Astrocyte (in vitro differentiated cells and primary cell): ENCODE results near the gene CARD9. TPM values are rescaled to one million over a fixed set of nuclear protein-coding genes. Genes with fewer than 3 reads are reported as not detected.
"Not testable (repeated sequence)": the region's sequence is repeated elsewhere in the genome, so short reads cannot be mapped to it uniquely, and the experiment has no call there.

Experiments
- DNase-seq: peaks from one replicate; pipeline ENCODE4 v3.0.0-alpha.2; 2010; ENCODE audit warnings: low read depth
- FAIRE-seq: peaks from 2 replicates; lab custom pipeline; 2011; peaks lifted over from hg19 to GRCh38; lab: Jason Lieb, UNC
- H2AFZ ChIP-seq: 2 replicates; pipeline ENCODE4 v1.6.0; 2012; ENCODE audit warnings: low read depth, low read length, inconsistent platforms
- H3K27ac ChIP-seq: 2 replicates; pipeline ENCODE4 v1.5.1; 2011; ENCODE audit warnings: low read depth, low read length, inconsistent platforms
- H3K27me3 ChIP-seq: 2 replicates; pipeline ENCODE4 v1.6.0; 2011; ENCODE audit warnings: low read length, inconsistent platforms; ENCODE audit not compliant: insufficient read depth
- H3K36me3 ChIP-seq: 2 replicates; pipeline ENCODE4 v1.5.1; 2011; ENCODE audit warnings: low read length, inconsistent platforms; ENCODE audit not compliant: insufficient read depth
- H3K4me1 ChIP-seq: 2 replicates; pipeline ENCODE4 v1.5.1; 2011; ENCODE audit warnings: low read length, inconsistent platforms; ENCODE audit not compliant: insufficient read depth
- H3K4me2 ChIP-seq: 2 replicates; pipeline ENCODE4 v1.6.0; 2012; ENCODE audit warnings: low read length, inconsistent platforms
- H3K4me3 ChIP-seq: 2 replicates; pipeline ENCODE4 v1.5.1; 2011; ENCODE audit warnings: low read depth, mild to moderate bottlenecking, low read length, inconsistent platforms; ENCODE audit not compliant: insufficient read depth
- H3K79me2 ChIP-seq: 2 replicates; pipeline ENCODE4 v1.6.0; 2012; ENCODE audit warnings: mild to moderate bottlenecking, low read length, inconsistent platforms; ENCODE audit not compliant: insufficient read depth
- H3K9ac ChIP-seq: 2 replicates; pipeline ENCODE4 v1.6.0; 2012; ENCODE audit warnings: mild to moderate bottlenecking, low read length, inconsistent platforms
- H3K9me3 ChIP-seq: 2 replicates; pipeline ENCODE4 v1.5.1; 2012; ENCODE audit warnings: low read depth, mild to moderate bottlenecking, low read length, inconsistent platforms; ENCODE audit not compliant: insufficient read depth
- H4K20me1 ChIP-seq: 2 replicates; pipeline ENCODE4 v1.6.0; 2012; ENCODE audit warnings: low read length, inconsistent platforms; ENCODE audit not compliant: insufficient read depth
- H3K27ac Mint-ChIP-seq: one replicate; pipeline ENCODE4 v1.8.0; 2021; ENCODE audit warnings: mild to moderate bottlenecking, mixed read lengths; ENCODE audit not compliant: unreplicated experiment
- H3K27me3 Mint-ChIP-seq: one replicate; pipeline ENCODE4 v1.8.0; 2021; ENCODE audit warnings: low read depth, mixed read lengths; ENCODE audit not compliant: unreplicated experiment
- H3K36me3 Mint-ChIP-seq: one replicate; pipeline ENCODE4 v1.8.0; 2021; ENCODE audit warnings: low read depth, mixed read lengths; ENCODE audit not compliant: unreplicated experiment
- H3K4me1 Mint-ChIP-seq: one replicate; pipeline ENCODE4 v1.8.0; 2021; ENCODE audit warnings: low read depth, mixed read lengths; ENCODE audit not compliant: unreplicated experiment
- H3K4me3 Mint-ChIP-seq: one replicate; pipeline ENCODE4 v1.8.0; 2021; ENCODE audit warnings: mild to moderate bottlenecking, moderate library complexity, mixed read lengths; ENCODE audit not compliant: unreplicated experiment
- H3K9me3 Mint-ChIP-seq: one replicate; pipeline ENCODE4 v1.8.0; 2021; ENCODE audit warnings: mild to moderate bottlenecking, mixed read lengths; ENCODE audit not compliant: unreplicated experiment
- EZH2 ChIP-seq: IDR thresholded peaks from 2 replicates; pipeline ENCODE4 v1.6.1; 2012; ENCODE audit warnings: mild to moderate bottlenecking, low read length, inconsistent platforms; ENCODE audit not compliant: insufficient read depth
- total RNA-seq: library from RNA; stranded (reverse); gene quantifications from 2 replicates; pipeline ENCODE4 v1.2.1, GENCODE V29; 2021
- TF ChIP-seq, protein P1 (sequence below): IDR thresholded peaks from 2 replicates; pipeline ENCODE4 v1.5.1; 2011; ENCODE audit warnings: low read depth, mild to moderate bottlenecking, inconsistent platforms, low read length, moderate library complexity; ENCODE audit not compliant: insufficient read depth

CARD9 gene
- total RNA-seq, 1 donor from 2014 or later: 4.2 TPM

GRCh38 chr9:136409557-136410455, 36.3 kb upstream of the CARD9 start:
- peak overlapping the region; percentile 78 for H3K27ac ChIP-seq
- peaks cover 14% of the 10 kb centered on the region for H3K36me3 ChIP-seq
- peaks cover 61% of the 10 kb centered on the region for H4K20me1 ChIP-seq
- H3K4me1 Mint-ChIP-seq: peaks cover 32% of the 10 kb centered on the region
- peak overlapping the region; percentile 95 for H3K4me2 ChIP-seq
- H3K27me3 Mint-ChIP-seq: no peaks in the 10 kb centered on the region
- peaks cover 2% of the 10 kb centered on the region for H3K9me3 Mint-ChIP-seq
- H3K4me3 Mint-ChIP-seq: peak overlapping the region; percentile 92
- peak; percentile 20 for DNase-seq
- peak overlapping the region; percentile 91 for H3K27ac Mint-ChIP-seq
- no peak for TF ChIP-seq EZH2
- TF ChIP-seq, protein P1, sequence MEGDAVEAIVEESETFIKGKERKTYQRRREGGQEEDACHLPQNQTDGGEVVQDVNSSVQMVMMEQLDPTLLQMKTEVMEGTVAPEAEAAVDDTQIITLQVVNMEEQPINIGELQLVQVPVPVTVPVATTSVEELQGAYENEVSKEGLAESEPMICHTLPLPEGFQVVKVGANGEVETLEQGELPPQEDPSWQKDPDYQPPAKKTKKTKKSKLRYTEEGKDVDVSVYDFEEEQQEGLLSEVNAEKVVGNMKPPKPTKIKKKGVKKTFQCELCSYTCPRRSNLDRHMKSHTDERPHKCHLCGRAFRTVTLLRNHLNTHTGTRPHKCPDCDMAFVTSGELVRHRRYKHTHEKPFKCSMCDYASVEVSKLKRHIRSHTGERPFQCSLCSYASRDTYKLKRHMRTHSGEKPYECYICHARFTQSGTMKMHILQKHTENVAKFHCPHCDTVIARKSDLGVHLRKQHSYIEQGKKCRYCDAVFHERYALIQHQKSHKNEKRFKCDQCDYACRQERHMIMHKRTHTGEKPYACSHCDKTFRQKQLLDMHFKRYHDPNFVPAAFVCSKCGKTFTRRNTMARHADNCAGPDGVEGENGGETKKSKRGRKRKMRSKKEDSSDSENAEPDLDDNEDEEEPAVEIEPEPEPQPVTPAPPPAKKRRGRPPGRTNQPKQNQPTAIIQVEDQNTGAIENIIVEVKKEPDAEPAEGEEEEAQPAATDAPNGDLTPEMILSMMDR: no peak
- peak overlapping the region; percentile 85 for H3K9ac ChIP-seq
- no peak for FAIRE-seq
- H3K4me1 ChIP-seq: peaks cover 16% of the 10 kb centered on the region
- H3K79me2 ChIP-seq: peaks cover 76% of the 10 kb centered on the region
- no peaks in the 10 kb centered on the region for H3K9me3 ChIP-seq
- H3K27me3 ChIP-seq: no peaks in the 10 kb centered on the region
- H3K36me3 Mint-ChIP-seq: peaks cover 15% of the 10 kb centered on the region
- H2AFZ ChIP-seq: peak overlapping the region; percentile 75
- H3K4me3 ChIP-seq: peak overlapping the region; percentile 82

DNA sequence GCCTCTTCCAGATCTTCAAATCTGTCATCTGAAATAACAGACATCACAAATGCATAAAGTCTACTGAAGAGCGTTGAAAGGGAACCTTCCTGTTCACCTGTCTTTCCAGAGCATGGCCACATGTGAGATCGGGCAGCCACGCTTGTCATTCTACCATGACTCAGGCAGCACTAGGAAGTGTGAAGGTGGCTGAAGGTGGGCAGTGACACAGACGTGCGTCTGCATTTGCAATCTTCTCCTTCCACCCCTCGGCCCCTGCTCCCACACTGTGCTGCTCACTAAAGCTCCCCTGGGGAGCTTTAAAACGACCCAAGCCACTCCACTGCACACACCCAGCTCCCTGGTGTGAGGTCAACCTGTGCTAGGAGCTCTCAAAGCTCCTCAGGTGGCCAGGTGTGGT, 34.4 kb upstream of the CARD9 start:
- H3K4me2 ChIP-seq: no peak overlapping the region
- H3K36me3 Mint-ChIP-seq: peaks cover 7% of the 10 kb centered on the region
- no peak overlapping the region for H3K27ac ChIP-seq
- no peak for FAIRE-seq
- no peaks in the 10 kb centered on the region for H3K27me3 ChIP-seq
- no peaks in the 10 kb centered on the region for H3K27me3 Mint-ChIP-seq
- H3K4me3 Mint-ChIP-seq: peak overlapping the region; percentile 35
- no peak overlapping the region for H3K27ac Mint-ChIP-seq
- peaks cover 48% of the 10 kb centered on the region for H4K20me1 ChIP-seq
- peaks cover 4% of the 10 kb centered on the region for H3K36me3 ChIP-seq
- peaks cover 28% of the 10 kb centered on the region for H3K4me1 Mint-ChIP-seq
- H3K4me3 ChIP-seq: no peak overlapping the region
- TF ChIP-seq, protein P1: no peak
- no peak for TF ChIP-seq EZH2
- H3K9ac ChIP-seq: no peak overlapping the region
- H3K9me3 ChIP-seq: no peaks in the 10 kb centered on the region
- no peak overlapping the region for H2AFZ ChIP-seq
- DNase-seq: no peak
- H3K9me3 Mint-ChIP-seq: peaks cover 2% of the 10 kb centered on the region
- H3K4me1 ChIP-seq: peaks cover 16% of the 10 kb centered on the region
- H3K79me2 ChIP-seq: peaks cover 57% of the 10 kb centered on the region

DNA sequence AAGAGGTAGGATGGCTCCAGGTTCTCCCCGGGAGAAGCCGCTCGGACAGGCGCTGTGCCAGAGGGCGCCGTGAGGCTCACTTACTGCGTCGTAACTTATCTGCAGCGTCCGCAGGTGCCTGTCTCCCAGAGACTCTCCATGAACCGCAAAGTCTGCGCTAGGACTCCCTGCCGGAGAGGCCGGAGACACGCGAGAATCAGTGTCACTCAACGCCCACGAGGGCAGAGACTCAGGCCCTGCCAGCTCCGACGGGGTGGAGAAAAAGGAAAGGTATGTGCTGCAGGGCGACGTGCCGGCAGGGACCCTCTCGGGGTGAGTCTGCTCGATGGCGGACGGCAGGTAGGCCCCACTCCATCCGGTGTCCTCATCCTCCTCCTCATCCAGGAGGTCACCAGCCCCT, 33.6 kb upstream of the CARD9 start:
- DNase-seq, H3K9me3 Mint-ChIP-seq, H3K4me3 ChIP-seq, H3K27ac Mint-ChIP-seq, H3K36me3 ChIP-seq, H3K9ac ChIP-seq, H2AFZ ChIP-seq, FAIRE-seq, H3K9me3 ChIP-seq, H3K4me2 ChIP-seq, H3K27ac ChIP-seq, H3K27me3 Mint-ChIP-seq, H3K27me3 ChIP-seq: not testable (repeated sequence)
- peaks cover 25% of the 10 kb centered on the region for H3K4me1 Mint-ChIP-seq
- Histone ChIP-seq H3K4me1 (peaks cover 16% of the 10 kb centered on the region), H4K20me1 (peaks cover 41% of the 10 kb centered on the region), H3K79me2 (peaks cover 48% of the 10 kb centered on the region)
- peaks cover 10% of the 10 kb centered on the region for H3K36me3 Mint-ChIP-seq
- peak overlapping the region; percentile 57 for H3K4me3 Mint-ChIP-seq

GRCh38 chr9:136405904-136406303, 32.4 kb upstream of the CARD9 start:
- H2AFZ ChIP-seq, H3K27ac ChIP-seq, H3K27me3 Mint-ChIP-seq, H3K4me3 Mint-ChIP-seq, H3K4me3 ChIP-seq, H3K4me1 ChIP-seq, H3K9me3 ChIP-seq, H3K27ac Mint-ChIP-seq, H3K36me3 Mint-ChIP-seq, H3K9ac ChIP-seq, FAIRE-seq, H3K9me3 Mint-ChIP-seq, H3K36me3 ChIP-seq, H3K27me3 ChIP-seq, H3K4me2 ChIP-seq, DNase-seq: not testable (repeated sequence)
- H3K4me1 Mint-ChIP-seq: peaks cover 16% of the 10 kb centered on the region
- Histone ChIP-seq H4K20me1 (peaks cover 30% of the 10 kb centered on the region), H3K79me2 (peaks cover 37% of the 10 kb centered on the region)
